Tibial nerve (tissue), 3 donors: ENCODE results near the gene MON1A.

Experiments used
- CTCF ChIP-seq, 5 experiments: fragments of 200-600 bp in 3 of 5; fragments of 450-650 bp in 2 of 5; sonication (generic) in 3 of 5; IDR thresholded peaks; one replicate each; pipeline ENCODE4 v1.5.1; 2016 to 2019; ENCODE audit warnings: antibody characterized with exemption in 5 of 5, mild to moderate bottlenecking in 3 of 5, moderate library complexity in 2 of 5
- POLR2A ChIP-seq, 2 donors: fragments of 450-650 bp; IDR thresholded peaks; one replicate each; pipeline ENCODE4 v1.6.1; 2017; ENCODE audit warnings: antibody characterized with exemption in 2 of 2, mild to moderate bottlenecking in 2 of 2, moderate library complexity in 2 of 2

- no peak for TF ChIP-seq CTCF (IDR thresholded peaks at IDR 0.05)
- TF ChIP-seq POLR2A (IDR thresholded peaks at IDR 0.05), result no peak
Observed at GRCh38 chr3:49940667-49941249, 11.1 kb upstream of the MON1A start.
